ENCODE data around the gene STX1A.
A peak's percentile ranks its signal among the peaks of the same experiment; 100 is the strongest.

The STX1A gene

DNA sequence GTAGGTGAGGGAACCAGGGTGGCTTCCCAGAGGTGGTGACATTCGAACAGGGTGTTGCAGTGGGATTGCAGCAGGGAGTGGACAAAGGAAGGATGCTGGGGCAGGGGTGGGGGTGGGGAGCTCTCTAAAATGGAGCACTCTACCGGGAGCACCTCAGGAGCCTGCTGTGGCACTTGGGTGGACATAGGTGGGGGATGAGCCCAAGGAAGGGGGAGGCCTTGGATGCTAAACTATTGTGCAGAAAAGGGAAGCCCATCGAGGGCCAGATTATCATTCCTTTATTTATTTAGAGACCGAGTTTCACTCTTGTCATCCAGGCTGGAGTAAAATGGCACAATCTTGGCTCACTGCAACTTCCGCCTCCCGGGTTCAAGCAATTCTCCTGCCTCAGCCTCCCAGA, 3.3 kb upstream of the STX1A start:
- H3K27ac ChIP-seq: peak overlapping the region; percentile 73
- no peak for TF ChIP-seq CTCF (conservative IDR thresholded peaks at IDR 0.05)

GRCh38 chr7:73722182-73722581, 2.7 kb upstream of the STX1A start:
- H3K27ac ChIP-seq: peak overlapping the region; percentile 73

GRCh38 chr7:73721377-73721817, 1.9 kb upstream of the STX1A start:
- TF ChIP-seq CTCF (conservative IDR thresholded peaks at IDR 0.05): no peak
- H3K27ac ChIP-seq: peak overlapping the region; percentile 73

GRCh38 chr7:73720443-73720842, 974 bp upstream of the STX1A start:
- peak overlapping the region; percentile 73 for H3K27ac ChIP-seq

- H3K27ac ChIP-seq: peak overlapping the region; percentile 81; the same call in 1 of the 2 replicates
- TF ChIP-seq CTCF (conservative IDR thresholded peaks at IDR 0.05): no peak
These were observed 319 bp upstream of the STX1A start for GRCh38 chr7:73719806-73720169.

DNA sequence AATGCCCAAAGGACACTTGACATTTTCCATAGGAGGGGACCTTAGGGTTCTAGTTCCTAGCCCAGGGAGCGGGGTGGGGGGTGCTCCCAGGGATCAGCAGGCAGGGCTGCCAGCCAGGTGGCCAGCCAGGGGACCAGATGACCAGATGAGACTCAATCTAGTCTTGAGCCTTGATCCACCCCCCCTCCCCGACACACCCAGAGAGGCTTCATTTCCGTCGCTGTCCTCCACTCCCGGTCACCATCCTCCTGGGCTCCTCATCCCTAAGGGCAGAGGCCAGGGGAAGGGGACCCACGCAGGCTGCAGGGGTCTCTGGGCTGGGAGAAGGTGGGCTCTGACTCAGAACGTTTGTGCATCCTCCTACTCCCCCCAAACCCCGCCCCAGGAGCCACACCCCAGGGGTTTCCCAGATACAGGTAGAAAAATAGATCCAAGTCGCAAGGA, 1.0 kb downstream of the STX1A start:
- TF ChIP-seq CTCF (conservative IDR thresholded peaks at IDR 0.05): no peak

DNA sequence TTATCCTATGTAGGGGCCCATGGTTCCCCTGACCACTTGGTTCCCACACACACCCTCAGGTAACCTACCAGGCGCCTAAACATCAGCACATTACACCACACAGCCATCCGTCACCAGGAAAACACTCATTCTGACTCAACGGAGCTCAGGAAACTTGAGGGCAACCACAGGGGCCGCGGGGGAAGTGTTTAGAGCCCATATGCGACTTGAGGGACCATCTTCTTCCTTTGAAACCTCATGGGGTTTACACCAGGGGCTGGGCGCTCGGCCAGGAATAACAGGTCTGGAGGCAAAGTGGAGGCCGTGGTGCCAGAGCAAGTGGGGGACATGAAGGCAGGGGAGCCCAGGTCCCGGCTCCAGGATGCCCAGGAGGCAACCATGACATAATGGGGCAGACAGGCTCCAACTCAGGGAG, 1.5 kb downstream of the STX1A start:
- H3K27ac ChIP-seq: no peak overlapping the region
- TF ChIP-seq CTCF (conservative IDR thresholded peaks at IDR 0.05): no peak

More for the DNA sequence above, 1.0 kb downstream of the STX1A start:
- peak overlapping the region; percentile 81; the same call in 1 of the 2 replicates for H3K27ac ChIP-seq

DNA sequence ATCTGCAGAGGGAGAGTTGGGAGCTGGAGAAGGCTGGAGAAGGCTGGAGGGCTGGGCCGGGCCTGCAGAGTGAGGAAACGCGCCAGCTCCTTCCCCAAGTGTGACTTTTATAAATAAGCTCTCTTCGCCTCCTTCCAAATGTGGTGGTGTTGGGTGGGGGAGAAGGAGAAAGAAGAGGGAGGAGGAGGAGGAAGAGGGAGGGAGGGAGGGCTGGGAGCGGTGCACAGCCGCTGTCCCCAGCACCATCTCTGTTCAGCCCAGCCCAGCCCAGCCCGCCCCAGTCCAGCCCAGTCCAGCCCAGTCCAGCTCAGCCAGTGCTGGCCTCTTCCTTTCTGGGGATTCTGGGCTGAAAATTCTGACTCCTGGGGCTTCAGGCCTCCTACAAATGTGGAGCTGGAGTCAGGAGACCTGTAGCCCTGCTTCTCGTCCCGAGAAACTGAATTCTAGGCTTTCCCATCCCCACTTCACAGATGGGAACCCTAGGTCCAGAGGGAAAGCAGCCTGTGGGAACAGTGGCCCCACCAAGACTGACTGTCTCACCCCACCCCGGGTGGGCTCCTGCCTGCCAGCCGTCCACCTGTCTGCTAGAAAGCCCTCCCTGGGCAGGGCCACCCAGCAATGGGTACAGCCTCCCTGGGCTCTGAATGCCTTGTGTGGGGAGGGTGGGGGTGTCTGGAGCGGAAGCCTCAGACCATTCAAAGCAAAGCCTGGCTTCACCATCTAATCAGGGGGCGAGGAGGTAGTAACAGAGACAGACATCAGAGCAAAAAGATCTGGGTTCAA, 2.3 kb downstream of the STX1A start:
- no peak for TF ChIP-seq CTCF (conservative IDR thresholded peaks at IDR 0.05)
- no peak overlapping the region for H3K27ac ChIP-seq
